GM21619 (cell line): Measurements from ENCODE around the gene SYNE3.

ENCODE experiments used
- ATAC-seq: cut with Tn5 transposase; IDR thresholded peaks from one replicate; pipeline ENCODE4 v1.9.1; 2021; ENCODE audit not compliant: unreplicated experiment

The SYNE3 gene

DNA sequence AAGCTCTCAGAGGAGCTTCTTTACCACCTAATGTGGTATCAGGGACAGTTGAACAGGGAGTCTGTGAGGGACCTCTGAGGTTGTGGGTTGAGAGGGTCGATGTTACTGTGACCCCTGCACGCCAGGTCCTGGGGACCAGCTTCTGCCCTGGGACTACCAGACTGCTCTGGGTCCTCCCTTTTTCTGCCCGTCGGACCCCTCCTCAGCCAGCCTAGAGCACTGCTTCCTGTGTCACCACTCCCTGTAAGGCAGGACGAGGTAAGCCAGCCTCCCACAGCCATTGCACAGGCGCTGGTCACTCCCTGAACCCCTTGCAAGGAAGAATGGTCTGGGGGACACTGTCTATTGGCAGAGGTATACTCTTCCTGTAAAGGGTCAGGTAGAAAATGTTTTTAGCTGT is 38.1 kb downstream of the SYNE3 start:
- no peak for ATAC-seq

DNA sequence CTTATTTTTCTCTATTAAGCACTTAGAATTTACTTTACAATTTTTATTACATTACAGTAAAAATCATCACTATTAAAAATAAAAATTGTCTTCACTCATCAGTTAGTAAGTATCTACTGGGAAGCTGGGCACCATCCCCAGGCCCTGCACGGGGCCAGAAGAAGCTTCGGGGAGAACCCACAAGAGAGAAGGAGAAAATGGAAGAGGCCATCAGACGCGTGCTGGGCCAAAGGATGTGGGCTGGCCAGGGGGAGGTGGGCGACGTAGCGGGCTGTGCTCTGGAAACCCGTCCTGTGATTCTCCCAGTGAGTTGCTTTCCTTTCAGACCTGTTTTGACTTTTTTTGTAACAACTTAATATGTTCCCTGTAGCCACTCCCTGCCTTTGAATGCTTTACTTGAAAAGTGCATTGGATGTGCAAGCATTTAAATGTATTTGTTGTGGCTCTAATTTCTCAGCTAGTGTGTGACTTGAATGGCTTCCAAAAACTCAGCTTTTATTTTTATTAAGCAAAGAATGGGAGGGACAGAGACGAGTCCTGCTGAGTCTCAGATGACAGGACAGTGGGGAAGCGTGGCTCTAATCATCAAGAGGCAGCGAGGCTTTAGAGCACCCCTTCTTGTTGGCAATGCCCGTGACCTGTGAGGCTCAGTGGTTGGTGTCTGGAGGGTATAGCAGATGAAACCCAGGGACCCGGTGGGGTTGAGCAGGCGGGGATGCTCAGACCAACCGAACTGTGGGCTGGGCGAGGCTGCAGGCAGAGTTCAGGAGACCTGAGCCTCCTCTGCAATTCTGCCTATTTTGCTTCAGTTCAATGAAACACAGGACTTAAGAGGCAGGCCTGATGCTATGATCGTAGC is 38.8 kb downstream of the SYNE3 start:
- ATAC-seq, result no peak

DNA sequence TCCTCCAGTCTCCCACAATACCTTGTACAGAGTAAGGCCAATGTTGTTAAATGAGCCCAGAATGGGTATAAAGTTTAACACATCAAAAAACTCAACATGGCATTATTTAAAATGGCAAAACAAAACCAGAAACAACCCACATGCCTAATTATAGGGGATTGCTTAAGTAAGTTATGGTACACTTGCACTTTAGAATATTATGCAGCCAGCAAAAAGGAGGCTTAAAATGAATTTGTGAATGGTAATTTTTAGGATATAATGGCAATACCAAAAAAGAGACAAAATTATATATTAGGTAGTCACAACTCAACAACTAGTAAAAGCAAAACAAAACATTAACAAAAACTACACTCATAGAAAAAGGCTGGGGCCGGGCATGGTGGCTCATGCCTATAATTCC is 39.7 kb downstream of the SYNE3 start:
- ATAC-seq, result no peak

DNA sequence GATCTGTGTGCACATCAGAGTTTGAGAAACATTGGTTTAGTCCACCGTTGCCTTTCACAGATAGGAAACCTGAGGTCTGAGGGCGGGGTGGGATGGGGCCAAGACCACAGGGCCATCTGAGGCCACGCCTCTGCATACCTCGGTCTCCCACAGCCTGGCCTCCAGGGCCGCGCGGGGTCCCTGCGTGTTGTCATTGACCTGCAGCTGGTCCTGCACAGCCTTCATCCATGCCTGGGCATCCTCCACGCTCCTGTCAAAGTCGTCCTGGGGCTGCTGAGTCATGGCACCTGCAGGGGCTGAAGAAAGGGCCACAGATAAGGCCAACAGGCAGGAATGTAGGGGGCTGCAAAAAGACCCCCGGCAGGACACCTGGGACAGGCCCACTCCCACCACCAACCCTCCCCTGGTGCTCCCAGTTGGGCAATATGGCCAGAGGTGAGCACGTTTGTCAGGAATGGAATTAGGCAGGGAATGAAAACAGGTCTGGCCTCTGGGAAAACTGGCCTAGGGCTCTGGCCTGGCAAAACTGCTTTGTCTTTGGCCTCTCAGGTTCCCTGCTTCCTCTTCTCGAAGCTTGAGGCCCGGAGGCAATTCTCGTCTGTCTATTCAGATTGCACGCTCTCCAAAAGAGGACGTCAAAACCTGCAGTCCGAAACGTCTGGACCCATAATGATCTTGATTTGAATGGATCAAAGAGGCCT is 40.8 kb downstream of the SYNE3 start:
- no peak for ATAC-seq

DNA sequence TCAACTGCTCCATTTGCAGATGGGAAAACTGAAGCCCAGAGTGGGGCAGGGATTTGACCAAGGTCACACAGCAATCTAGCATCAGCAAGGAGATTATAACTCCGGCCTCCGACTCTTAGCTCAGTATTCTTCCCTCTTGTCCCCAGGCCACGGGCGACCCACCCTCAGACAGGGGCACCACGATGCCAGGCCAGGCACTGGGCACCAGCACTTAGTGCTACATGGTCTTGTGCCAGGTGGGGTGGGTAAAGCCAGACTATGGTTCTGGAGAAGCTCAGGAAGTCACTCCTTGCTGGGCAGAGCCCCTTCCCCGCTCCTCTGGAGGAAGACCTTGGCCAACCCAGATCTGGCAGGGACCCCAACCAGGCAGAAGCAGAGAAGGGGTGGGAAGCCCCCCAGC is 41.5 kb downstream of the SYNE3 start:
- ATAC-seq, result no peak

DNA sequence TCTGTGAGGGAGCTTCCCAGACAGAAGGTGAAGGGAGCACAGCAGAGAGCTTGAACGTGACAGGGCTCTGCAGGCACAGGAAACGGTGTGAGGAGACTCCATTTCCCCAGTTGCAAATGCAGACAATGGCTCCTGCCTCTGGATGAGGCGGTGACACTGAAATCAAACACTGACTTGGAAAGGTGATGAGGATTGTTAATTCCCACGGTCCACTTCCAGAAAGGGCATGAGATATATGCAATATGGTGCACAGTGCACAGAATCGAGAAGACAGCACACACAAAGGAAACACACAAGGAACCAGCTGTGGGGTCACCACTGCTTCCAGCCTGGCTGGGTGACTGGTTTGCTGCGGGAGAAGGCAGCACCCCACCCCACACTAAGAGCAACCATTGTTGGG is 42.0 kb downstream of the SYNE3 start:
- ATAC-seq, result no peak

DNA sequence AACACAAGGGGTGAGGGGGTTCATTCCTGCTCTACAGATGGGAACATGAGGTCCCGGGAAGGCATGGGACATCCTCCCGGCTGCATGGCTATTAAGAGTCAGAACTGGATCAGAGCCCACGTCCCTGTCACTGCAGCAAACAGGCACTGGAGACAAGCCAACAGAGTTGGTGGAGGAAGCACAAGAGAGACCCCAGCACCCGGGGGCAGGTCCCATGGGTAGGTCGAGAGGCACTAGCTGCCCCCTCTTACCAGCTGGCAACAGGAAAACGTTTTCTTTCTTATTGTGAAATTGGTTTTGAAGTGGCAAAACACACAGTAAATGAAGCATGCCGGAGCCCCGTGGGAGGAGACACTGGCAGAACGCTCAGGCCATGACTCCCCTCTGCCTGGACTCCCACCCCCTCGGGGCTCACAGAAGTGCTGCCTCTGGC is 43.6 kb downstream of the SYNE3 start:
- no peak for ATAC-seq

- no peak for ATAC-seq
Measured at GRCh38 chr14:95471476-95471875, 45.0 kb downstream of the SYNE3 start.

DNA sequence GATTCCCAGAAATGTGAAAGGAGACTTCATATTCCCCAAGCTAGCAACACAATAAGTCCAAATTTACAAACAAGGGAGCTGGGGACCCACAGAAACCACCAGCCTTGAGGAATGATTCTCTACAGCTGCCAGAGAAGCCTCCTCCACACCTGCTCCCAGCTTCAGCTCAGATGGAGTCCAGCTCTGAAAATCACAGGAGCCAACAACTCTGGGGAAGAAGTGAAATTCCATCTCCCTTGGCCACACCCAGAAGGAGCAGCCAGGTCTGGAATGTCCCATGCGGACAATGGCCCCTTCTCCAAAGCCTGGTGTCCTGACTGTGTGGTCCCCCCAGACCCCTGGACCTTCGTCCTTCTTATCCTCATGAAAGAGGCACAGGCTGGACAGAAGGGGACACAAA is 45.4 kb downstream of the SYNE3 start:
- ATAC-seq, result no peak

DNA sequence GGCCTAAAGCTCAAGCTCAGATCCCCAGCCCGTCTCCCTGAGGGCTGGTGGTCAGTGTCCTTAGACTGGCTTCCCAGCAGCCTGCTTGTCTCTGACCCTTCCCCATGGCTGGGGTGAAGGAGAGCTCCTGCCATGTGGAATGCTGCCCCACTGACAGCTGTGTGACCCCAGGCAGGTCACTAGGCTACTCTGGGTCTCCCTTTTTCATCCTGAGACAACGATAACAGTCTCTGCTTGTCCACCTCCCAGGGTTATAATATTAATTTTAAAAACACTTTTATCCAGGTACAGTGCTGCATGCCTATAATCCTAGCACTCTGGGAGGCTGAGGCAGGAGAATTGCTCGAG is 47.3 kb downstream of the SYNE3 start:
- no peak for ATAC-seq

DNA sequence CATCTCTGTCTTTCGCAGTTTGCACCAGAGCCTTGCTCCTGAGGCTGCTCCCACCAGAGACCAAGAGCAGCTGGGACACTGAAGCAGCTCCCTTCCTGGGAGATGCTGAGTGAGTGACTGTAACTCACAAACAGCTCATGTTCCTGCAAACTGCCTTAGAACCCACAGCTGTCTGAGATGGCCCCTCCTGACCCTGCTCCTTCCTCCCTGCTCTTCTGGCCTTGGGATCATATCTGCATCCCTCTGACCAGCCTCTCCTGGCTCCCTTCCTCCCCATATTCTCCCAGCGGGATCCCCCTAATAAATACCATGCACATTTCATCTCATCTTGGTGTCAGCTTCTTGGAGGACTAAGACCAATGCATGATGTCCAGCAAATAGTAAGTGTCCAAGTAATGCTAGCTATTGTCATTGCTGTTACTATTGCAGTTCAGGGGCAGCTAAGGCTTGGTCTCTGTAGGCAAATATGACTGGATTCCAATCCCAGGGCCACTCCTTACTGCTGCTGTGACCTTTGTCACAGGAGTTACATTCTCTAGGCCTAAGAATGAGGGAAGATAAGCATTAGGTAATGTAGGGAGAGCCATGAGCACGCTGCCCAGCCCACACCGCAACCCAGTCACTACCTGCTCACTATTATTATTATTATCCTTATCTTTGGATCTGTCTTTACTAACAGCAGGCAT is 47.9 kb downstream of the SYNE3 start:
- ATAC-seq, result no peak

- no peak for ATAC-seq
Measured at GRCh38 chr14:95467657-95468056, 48.8 kb downstream of the SYNE3 start.

DNA sequence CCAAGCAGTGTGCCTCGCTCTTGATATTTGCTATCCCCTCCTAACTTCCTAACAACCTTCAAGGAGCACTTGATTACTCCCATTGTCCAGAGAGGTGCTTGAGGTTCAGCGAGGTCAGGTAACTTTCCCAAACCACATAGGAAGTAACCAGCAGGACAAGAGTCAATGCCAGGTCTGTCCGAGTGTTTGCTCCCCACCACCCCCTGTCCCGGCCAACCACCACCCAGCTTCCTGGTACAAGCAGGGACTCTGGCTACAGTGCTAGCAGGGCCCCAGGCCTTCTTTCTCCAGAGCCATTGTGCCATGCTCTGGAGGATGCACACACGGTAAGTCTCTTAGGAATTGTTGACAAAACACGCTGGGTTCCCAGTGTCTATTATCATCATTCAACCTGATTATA is 49.2 kb downstream of the SYNE3 start:
- ATAC-seq, result no peak
